K562 (cell line): ENCODE results near the gene ADCY1. TPM values are rescaled to one million over a fixed set of nuclear protein-coding genes. Genes with fewer than 3 reads are reported as not detected.

Source experiments
- ATAC-seq: fragments of 200-7000 bp; cut with Tn5 transposase; 3 replicates; pipeline ENCODE4 v1.9.1; 2020; ENCODE audit warnings: moderate library complexity
- BruUV-seq: library from RNA; stranded (reverse); fragments of 400-500 nt; replicated peaks from 2 replicates; lab custom pipeline; 2021; lab: Mats Ljungman, UMichigan
- CTCF ChIA-PET: fragments of 300-600 bp; formaldehyde crosslinking; extraction: SDS; loops from one replicate; lab custom pipeline; 2021; ENCODE audit warnings: low intra/inter-chr PET ratio; lab: Yijun Ruan, JAX
- POLR2A ChIA-PET: fragments of 300-600, 350-650 bp; sonication (Branson Sonifier 250); formaldehyde crosslinking; extraction: SDS; loops from one replicate; lab custom pipeline; 2021; ENCODE audit warnings: antibody characterized with exemption, inconsistent platforms; lab: Yijun Ruan, JAX
- DNase-seq, 4 experiments: peaks; one replicate each; pipeline versions ENCODE4 v3.0.0 to v3.0.0-alpha.2; 2011 to 2018; ENCODE audit warnings: low spot score in 3 of 4, mixed read lengths in 3 of 4; ENCODE audit errors: extremely low read depth in 1 of 4
- FAIRE-seq: peaks from 2 replicates; lab custom pipeline; 2011; peaks lifted over from hg19 to GRCh38; lab: Jason Lieb, UNC
- H2AFZ ChIP-seq: 2 replicates; pipeline ENCODE4 v1.6.0; 2011; ENCODE audit warnings: low read depth, low read length, control low read depth, inconsistent platforms
- H3K27ac ChIP-seq: fragments of 200-600 bp; 3 replicates; pipeline ENCODE4 v1.8.0; 2011; ENCODE audit warnings: low read depth, mild to moderate bottlenecking, control low read depth, inconsistent platforms, low read length, moderate library complexity, mixed read lengths; ENCODE audit errors: extremely low read depth
- H3K27me3 ChIP-seq, 2 experiments: fragments of 300-600 bp in 1 of 2; 2 replicates in 1 of 2; 3 replicates in 1 of 2; pipeline versions ENCODE4 v1.6.0 to v1.8.0; 2011; ENCODE audit warnings: inconsistent platforms in 2 of 2, low read length in 2 of 2, mild to moderate bottlenecking in 1 of 2, mixed read lengths in 1 of 2, moderate library complexity in 1 of 2; ENCODE audit not compliant: control insufficient read depth in 2 of 2, insufficient read depth in 2 of 2
- H3K36me3 ChIP-seq: fragments of 300-600 bp; 3 replicates; pipeline ENCODE4 v1.8.0; 2011; ENCODE audit warnings: mild to moderate bottlenecking, low read length, inconsistent platforms; ENCODE audit not compliant: control insufficient read depth, insufficient read depth
- H3K4me1 ChIP-seq, 2 experiments: fragments of 200-600 bp in 1 of 2; replicated peaks in 1 of 2; 2 replicates in 1 of 2; 3 replicates in 1 of 2; pipeline versions ENCODE4 v1.5.1 to v1.8.0; 2011; ENCODE audit warnings: inconsistent platforms in 2 of 2, low read length in 2 of 2, mild to moderate bottlenecking in 1 of 2, mixed read lengths in 1 of 2, moderate library complexity in 1 of 2; ENCODE audit not compliant: control insufficient read depth in 2 of 2, insufficient read depth in 2 of 2
- H3K4me2 ChIP-seq: 2 replicates; pipeline ENCODE4 v1.6.1; 2011; ENCODE audit warnings: low read length, control low read depth, inconsistent platforms, mixed read lengths; ENCODE audit not compliant: insufficient read depth
- H3K4me3 ChIP-seq: fragments of 200-600 bp; sonication (generic), shearing (Covaris generic); 2 replicates; pipeline ENCODE4 v1.5.1; 2016; ENCODE audit warnings: control low read depth, inconsistent platforms
- H3K79me2 ChIP-seq: fragments of 200-600 bp; 3 replicates; pipeline ENCODE4 v1.8.0; 2011; ENCODE audit warnings: low read length, inconsistent platforms; ENCODE audit not compliant: control insufficient read depth, insufficient read depth
- H3K9ac ChIP-seq, 2 experiments: 2 replicates each; pipeline versions ENCODE4 v1.6.0 to v1.6.1; 2011; ENCODE audit warnings: low read depth in 2 of 2, low read length in 2 of 2, control low read depth in 1 of 2, inconsistent platforms in 1 of 2, mild to moderate bottlenecking in 1 of 2, mixed read lengths in 1 of 2; ENCODE audit not compliant: insufficient read depth in 1 of 2
- H3K9me1 ChIP-seq: one replicate; pipeline ENCODE4 v1.6.0; 2011; ENCODE audit warnings: inconsistent platforms, mild to moderate bottlenecking, low read length, moderate library complexity; ENCODE audit not compliant: control insufficient read depth, insufficient read depth
- H3K9me3 ChIP-seq: replicated peaks from 2 replicates; pipeline ENCODE4 v1.5.1; 2011; ENCODE audit warnings: low read depth, low read length, inconsistent platforms; ENCODE audit not compliant: control insufficient read depth, insufficient read depth
- H4K20me1 ChIP-seq: replicated peaks from 2 replicates; pipeline ENCODE4 v1.6.1; 2011; ENCODE audit warnings: low read length, inconsistent platforms, mixed read lengths; ENCODE audit not compliant: control insufficient read depth, insufficient read depth
- BCOR ChIP-seq: fragments of 450-650 bp; IDR thresholded peaks from 2 replicates; pipeline ENCODE4 v1.6.1; 2016
- CBX3 ChIP-seq, 2 experiments: IDR thresholded peaks; 1 replicate in 1 of 2; 2 replicates in 1 of 2; pipeline ENCODE4 v1.6.1; 2012; ENCODE audit warnings: inconsistent platforms in 2 of 2, low read length in 2 of 2, borderline replicate concordance in 1 of 2, control low read depth in 1 of 2
- EP400 ChIP-seq: fragments of 450-650 bp; IDR thresholded peaks from 2 replicates; pipeline ENCODE4 v1.6.1; 2017; ENCODE audit warnings: antibody characterized with exemption, mild to moderate bottlenecking, moderate library complexity
- ETV6 ChIP-seq, 3 experiments: fragments of 150-350 bp in 1 of 3; sonication (generic) in 1 of 3; formaldehyde crosslinking in 1 of 3; IDR thresholded peaks; 2 replicates each; pipeline versions ENCODE4 v1.6.1 to v1.8.0; 2014 to 2022; ENCODE audit warnings: borderline replicate concordance in 2 of 3, low read depth in 2 of 3, antibody characterized with exemption in 1 of 3, low read length in 1 of 3, mild to moderate bottlenecking in 1 of 3, missing genetic modification reagents in 1 of 3
- MBD2 ChIP-seq: sonication (generic); IDR thresholded peaks from 2 replicates; pipeline ENCODE4 v1.6.1; 2016; ENCODE audit warnings: low read depth, borderline replicate concordance
- RBM25 ChIP-seq: fragments of 200-400 bp; formaldehyde crosslinking; IDR thresholded peaks from 2 replicates; pipeline ENCODE4 v1.6.1; 2018; ENCODE audit warnings: low read length, low read depth, moderate library complexity; ENCODE audit not compliant: severe bottlenecking
- ZBTB1 ChIP-seq: sonication (generic); formaldehyde crosslinking; IDR thresholded peaks from 2 replicates; pipeline ENCODE4 v1.8.1; 2023; ENCODE audit warnings: missing genetic modification reagents, low read depth, mild to moderate bottlenecking, borderline replicate concordance
- ZNF174 ChIP-seq: fragments of 250-450 bp; sonication (Bioruptor Pico); IDR thresholded peaks from 2 replicates; pipeline ENCODE4 v1.4.0; 2020; ENCODE audit warnings: mild to moderate bottlenecking
- WGBS: fragments of 100-300 bp; shearing (Covaris generic); methylation state at CpG from one replicate; pipeline ENCODE4 v1.1.6; 2016; ENCODE audit warnings: low coverage, mixed read lengths; ENCODE audit not compliant: insufficient coverage; ENCODE audit errors: missing lambda C conversion rate; 5-methylcytosine and 5-hydroxymethylcytosine counted together
- in situ Hi-C: fragments of 300-500 bp; cut with MboI; formaldehyde crosslinking; loops from 4 replicates; pipeline ENCODE4 v1.15.0; 2018; ENCODE audit warnings: inconsistent platforms, mixed read lengths
- intact Hi-C: fragments of 100-400 bp; cut with micrococcal nuclease; formaldehyde crosslinking; loops from 2 replicates; pipeline ENCODE4 v1.14.2; 2022
- polyA plus RNA-seq, 8 experiments: library from polyadenylated mRNA; depleted of rRNA in 4 of 8; stranded (reverse) in 5 of 8; unstranded in 3 of 8; fragments of >200 nt; fragmentation: Nextera tagmentation in 2 of 8; fragmentation: Illumina TruSeq in 1 of 8; extraction: Ambion mirVana in 2 of 8; extraction: Trizol in 1 of 8; gene quantifications; 2 replicates each; pipeline versions ENCODE4 v1.2.1 to v1.2.3, GENCODE V29; 2011 to 2014; ENCODE audit warnings: inconsistent platforms in 1 of 8, missing spikeins in 1 of 8
- total RNA-seq, 7 experiments: library from RNA; depleted of rRNA in 6 of 7; stranded (reverse); fragments of >200 nt in 6 of 7; fragmentation: Illumina TruSeq in 2 of 7; extraction: Trizol in 2 of 7; gene quantifications; 2 replicates each; pipeline versions ENCODE4 v1.2.1 to v1.2.3, GENCODE V29; 2011 to 2021; ENCODE audit warnings: low replicate concordance in 1 of 7
- TF ChIP-seq, protein P1 (sequence below): IDR thresholded peaks from 3 replicates; pipeline ENCODE4 v1.6.1; 2011; ENCODE audit warnings: borderline replicate concordance, mild to moderate bottlenecking, moderate library complexity; ENCODE audit not compliant: insufficient read length; ENCODE audit errors: extremely low read depth
- TF ChIP-seq, protein P2 (sequence below): fragments of 450-650 bp; IDR thresholded peaks from 2 replicates; pipeline ENCODE4 v1.6.1; 2016
- TF ChIP-seq, protein P3 (sequence below), 2 experiments: IDR thresholded peaks; 2 replicates each; pipeline ENCODE4 v1.6.1; 2011; ENCODE audit warnings: borderline replicate concordance in 1 of 2, control low read depth in 1 of 2, low read depth in 1 of 2, low read length in 1 of 2, mild to moderate bottlenecking in 1 of 2, mixed read lengths in 1 of 2, moderate library complexity in 1 of 2; ENCODE audit not compliant: insufficient read depth in 1 of 2, insufficient read length in 1 of 2, poor library complexity in 1 of 2, severe bottlenecking in 1 of 2; ENCODE audit errors: extremely low read depth in 1 of 2

Gene ADCY1
- total and polyA plus RNA-seq, 9 of the 15 experiments (the other 6 are each of a cell fraction or from before 2014, with no cell fraction given) = under 0.01 to 0.18 (median 0.10) TPM; not detected in 4

DNA sequence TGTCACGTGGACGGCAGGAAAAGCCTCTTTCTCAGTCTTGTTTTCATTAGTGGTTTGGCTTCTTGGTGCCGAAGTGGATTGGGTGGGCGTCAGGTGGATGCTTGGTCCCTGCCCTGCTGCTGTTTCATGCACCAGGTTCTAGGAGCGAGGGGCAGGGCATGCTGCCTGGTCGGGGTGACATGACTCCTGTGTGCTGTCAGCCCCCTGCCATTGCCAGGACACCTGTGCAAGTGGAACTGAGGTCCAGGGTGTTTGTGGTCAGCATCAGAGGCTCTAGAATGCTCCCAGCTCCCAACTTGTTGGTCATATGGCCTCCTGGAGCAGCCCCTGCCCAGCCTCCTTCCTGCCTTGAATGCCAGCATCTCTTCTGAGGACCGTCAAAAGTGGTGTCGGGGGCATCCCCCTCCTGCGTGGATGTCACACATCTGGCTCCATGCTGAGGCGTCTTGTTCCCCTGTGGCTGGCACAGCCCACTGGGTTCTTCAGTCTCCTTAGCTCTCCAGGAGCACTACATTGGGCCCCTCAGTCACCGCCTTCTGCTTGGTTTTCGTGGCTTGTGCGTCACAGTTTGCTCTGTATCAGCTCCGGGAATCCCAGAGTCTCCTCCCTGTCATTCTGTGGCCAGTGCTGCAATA is 24.8 kb downstream of the ADCY1 start:
- no peaks in the 10 kb centered on the region for H4K20me1 ChIP-seq
- no peak overlapping the region for H2AFZ ChIP-seq
- peaks cover 5 to 32% of the 10 kb centered on the region in 2 experiments; a peak in 4 of 5 replicates for H3K27me3 ChIP-seq
- BruUV-seq = no TSS peak
- no peaks in the 10 kb centered on the region for H3K36me3 ChIP-seq
- no peaks in the 10 kb centered on the region for H3K9me3 ChIP-seq
- in situ Hi-C loops = no loop called here
- no peak overlapping the region for H3K27ac ChIP-seq
- no peaks in the 10 kb centered on the region for H3K9me1 ChIP-seq
- no peak overlapping the region for H3K4me3 ChIP-seq
- ChIA-PET POLR2A (interaction anchor here (0.7 kb wide), 1 partner anchor 10 kb away, joined by 3 read pairs; no protein-coding TSS in a partner anchor), CTCF (no interaction called here)
- H3K4me2 ChIP-seq = no peak overlapping the region
- no peaks in the 10 kb centered on the region for H3K79me2 ChIP-seq
- no peak; the same call in 2 of the 3 replicates for ATAC-seq
- no peak for FAIRE-seq
- under 1% methylated on average over 13 of the region's 14 CpGs for WGBS
- no peaks in the 10 kb centered on the region for H3K4me1 ChIP-seq
- no peak overlapping the region for H3K9ac ChIP-seq
- DNase-seq = no peak
- intact Hi-C loops = no loop called here
- TF ChIP-seq ETV6 (IDR thresholded peaks at IDR 0.05; ENCODE audit: borderline replicate concordance in 1 of 2, low read depth in 2 of 2, low read length in 1 of 2) (no peak), ETV6 (CRISPR knock-in tag; IDR thresholded peaks at IDR 0.05; ENCODE audit: borderline replicate concordance) (no peak), EP400 (no peak), MBD2 (no peak), ZNF174 (CRISPR knock-in tag) (no peak), ZBTB1 (CRISPR knock-in tag) (no peak), BCOR (no peak), CBX3 (IDR thresholded peaks at IDR 0.05; ENCODE audit: borderline replicate concordance in 1 of 2, low read length in 2 of 2) (no peak), RBM25 (no peak)
- TF ChIP-seq, protein P1, sequence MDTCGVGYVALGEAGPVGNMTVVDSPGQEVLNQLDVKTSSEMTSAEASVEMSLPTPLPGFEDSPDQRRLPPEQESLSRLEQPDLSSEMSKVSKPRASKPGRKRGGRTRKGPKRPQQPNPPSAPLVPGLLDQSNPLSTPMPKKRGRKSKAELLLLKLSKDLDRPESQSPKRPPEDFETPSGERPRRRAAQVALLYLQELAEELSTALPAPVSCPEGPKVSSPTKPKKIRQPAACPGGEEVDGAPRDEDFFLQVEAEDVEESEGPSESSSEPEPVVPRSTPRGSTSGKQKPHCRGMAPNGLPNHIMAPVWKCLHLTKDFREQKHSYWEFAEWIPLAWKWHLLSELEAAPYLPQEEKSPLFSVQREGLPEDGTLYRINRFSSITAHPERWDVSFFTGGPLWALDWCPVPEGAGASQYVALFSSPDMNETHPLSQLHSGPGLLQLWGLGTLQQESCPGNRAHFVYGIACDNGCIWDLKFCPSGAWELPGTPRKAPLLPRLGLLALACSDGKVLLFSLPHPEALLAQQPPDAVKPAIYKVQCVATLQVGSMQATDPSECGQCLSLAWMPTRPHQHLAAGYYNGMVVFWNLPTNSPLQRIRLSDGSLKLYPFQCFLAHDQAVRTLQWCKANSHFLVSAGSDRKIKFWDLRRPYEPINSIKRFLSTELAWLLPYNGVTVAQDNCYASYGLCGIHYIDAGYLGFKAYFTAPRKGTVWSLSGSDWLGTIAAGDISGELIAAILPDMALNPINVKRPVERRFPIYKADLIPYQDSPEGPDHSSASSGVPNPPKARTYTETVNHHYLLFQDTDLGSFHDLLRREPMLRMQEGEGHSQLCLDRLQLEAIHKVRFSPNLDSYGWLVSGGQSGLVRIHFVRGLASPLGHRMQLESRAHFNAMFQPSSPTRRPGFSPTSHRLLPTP = no peak
- TF ChIP-seq, protein P2, sequence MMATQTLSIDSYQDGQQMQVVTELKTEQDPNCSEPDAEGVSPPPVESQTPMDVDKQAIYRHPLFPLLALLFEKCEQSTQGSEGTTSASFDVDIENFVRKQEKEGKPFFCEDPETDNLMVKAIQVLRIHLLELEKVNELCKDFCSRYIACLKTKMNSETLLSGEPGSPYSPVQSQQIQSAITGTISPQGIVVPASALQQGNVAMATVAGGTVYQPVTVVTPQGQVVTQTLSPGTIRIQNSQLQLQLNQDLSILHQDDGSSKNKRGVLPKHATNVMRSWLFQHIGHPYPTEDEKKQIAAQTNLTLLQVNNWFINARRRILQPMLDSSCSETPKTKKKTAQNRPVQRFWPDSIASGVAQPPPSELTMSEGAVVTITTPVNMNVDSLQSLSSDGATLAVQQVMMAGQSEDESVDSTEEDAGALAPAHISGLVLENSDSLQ = no peak
- TF ChIP-seq, protein P3, sequence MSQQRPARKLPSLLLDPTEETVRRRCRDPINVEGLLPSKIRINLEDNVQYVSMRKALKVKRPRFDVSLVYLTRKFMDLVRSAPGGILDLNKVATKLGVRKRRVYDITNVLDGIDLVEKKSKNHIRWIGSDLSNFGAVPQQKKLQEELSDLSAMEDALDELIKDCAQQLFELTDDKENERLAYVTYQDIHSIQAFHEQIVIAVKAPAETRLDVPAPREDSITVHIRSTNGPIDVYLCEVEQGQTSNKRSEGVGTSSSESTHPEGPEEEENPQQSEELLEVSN (IDR thresholded peaks at IDR 0.05; ENCODE audit: borderline replicate concordance in 1 of 2, extremely low read depth in 1 of 2, insufficient read depth in 1 of 2, insufficient read length in 1 of 2, low read depth in 1 of 2, low read length in 1 of 2, poor library complexity in 1 of 2, severe bottlenecking in 1 of 2) = no peak
